AG04450 (cell line): ENCODE results near the gene ARHGAP22. TPM values are rescaled to one million over a fixed set of nuclear protein-coding genes. Genes with fewer than 3 reads are reported as not detected.
A peak's percentile ranks its signal among the peaks of the same experiment; 100 is the strongest.

ENCODE experiments used
- CTCF ChIA-PET: fragments of 300-600, 350-600 bp; formaldehyde crosslinking; extraction: SDS; loops from one replicate; lab custom pipeline; 2022; ENCODE audit warnings: antibody characterized with exemption, inconsistent platforms; lab: Charles Lee
- POLR2A ChIA-PET: fragments of 350-600 bp; formaldehyde crosslinking; extraction: SDS; loops from one replicate; lab custom pipeline; 2021; ENCODE audit warnings: antibody characterized with exemption, inconsistent platforms; lab: Yijun Ruan, JAX
- DNase-seq: peaks from one replicate; pipeline ENCODE4 v3.0.0-alpha.2; 2011; ENCODE audit warnings: low read depth, low spot score
- H3K27ac ChIP-seq: one replicate; pipeline ENCODE4 v1.5.1; 2012; ENCODE audit warnings: low read depth, low read length, control low read depth
- H3K27me3 ChIP-seq: one replicate; pipeline ENCODE4 v1.6.0; 2012; ENCODE audit warnings: low read length; ENCODE audit not compliant: control insufficient read depth, insufficient read depth
- H3K4me3 ChIP-seq: 2 replicates; pipeline ENCODE4 v1.5.1; 2011; ENCODE audit warnings: mild to moderate bottlenecking, low read depth, low read length, control low read depth
- H3K9me3 ChIP-seq: 2 replicates; pipeline ENCODE4 v1.5.1; 2012; ENCODE audit warnings: low read length; ENCODE audit not compliant: control insufficient read depth, insufficient read depth
- CTCF ChIP-seq: IDR thresholded peaks from 2 replicates; pipeline ENCODE4 v1.5.1; 2011; ENCODE audit warnings: low read depth, low read length, control low read depth, inconsistent platforms
- polyA plus RNA-seq: library from polyadenylated mRNA; depleted of rRNA; stranded (reverse); fragments of >200 nt; gene quantifications from 2 replicates; pipeline ENCODE4 v1.2.3, GENCODE V29; 2011

The ARHGAP22 gene
- polyA plus RNA-seq, 1 experiment: 8.2 TPM

- CTCF ChIA-PET: interaction anchor here (0.7 to 2.3 kb wide), 7 partner anchors 12 to 240 kb away, joined by 3 to 16 read pairs (median 4); no protein-coding TSS in a partner anchor
- Histone ChIP-seq H3K27ac (no peak overlapping the region), H3K9me3 (no peaks in the 10 kb centered on the region), H3K4me3 (peak overlapping the region; percentile 83), H3K27me3 (no peaks in the 10 kb centered on the region)
- TF ChIP-seq CTCF: no peak
- POLR2A ChIA-PET: no interaction called here
- no peak for DNase-seq
These were observed 2.3 kb downstream of the ARHGAP22 start for GRCh38 chr10:48602401-48603135.

- CTCF ChIA-PET: interaction anchor here (0.7 to 2.3 kb wide), 5 partner anchors 13 to 239 kb away, joined by 3 to 7 read pairs (median 4); no protein-coding TSS in a partner anchor
These were observed 3.1 kb downstream of the ARHGAP22 start for GRCh38 chr10:48601789-48602188.

GRCh38 chr10:48600645-48601505 lies 4.0 kb downstream of the ARHGAP22 start:
- ChIA-PET POLR2A (no interaction called here), CTCF (interaction anchor here (2.0 kb wide), 1 partner anchor 55 kb away, joined by 7 read pairs; no protein-coding TSS in a partner anchor)
- H3K27ac ChIP-seq: no peak overlapping the region
- no peak overlapping the region for H3K4me3 ChIP-seq
- DNase-seq: no peak
- no peak for TF ChIP-seq CTCF
- no peaks in the 10 kb centered on the region for H3K27me3 ChIP-seq
- H3K9me3 ChIP-seq: no peaks in the 10 kb centered on the region

More at GRCh38 chr10:48601789-48602188, 3.1 kb downstream of the ARHGAP22 start:
- no peak for DNase-seq
- H3K4me3 ChIP-seq: peak overlapping the region; percentile 83
- TF ChIP-seq CTCF: no peak
- no peaks in the 10 kb centered on the region for H3K27me3 ChIP-seq
- no peaks in the 10 kb centered on the region for H3K9me3 ChIP-seq
- H3K27ac ChIP-seq: no peak overlapping the region
- POLR2A ChIA-PET: no interaction called here

- CTCF ChIA-PET: interaction anchor here (2.0 kb wide), 1 partner anchor 56 kb away, joined by 7 read pairs; no protein-coding TSS in a partner anchor
These were observed 5.1 kb downstream of the ARHGAP22 start for GRCh38 chr10:48599830-48600134.

More at GRCh38 chr10:48599830-48600134, 5.1 kb downstream of the ARHGAP22 start:
- POLR2A ChIA-PET: no interaction called here
- no peaks in the 10 kb centered on the region for H3K9me3 ChIP-seq
- H3K27ac ChIP-seq: no peak overlapping the region
- TF ChIP-seq CTCF: no peak
- H3K27me3 ChIP-seq: no peaks in the 10 kb centered on the region
- H3K4me3 ChIP-seq: no peak overlapping the region
- DNase-seq: no peak
